ENCODE data around the gene TRAF2. TPM values are rescaled to one million over a fixed set of nuclear protein-coding genes. Genes with fewer than 3 reads are reported as not detected.
A peak's percentile ranks its signal among the peaks of the same experiment; 100 is the strongest.

TRAF2 gene
- total and polyA plus RNA-seq, 2 of the 13 experiments (the other 11 are each of a cell fraction or from before 2014, with no cell fraction given), result 12.4 to 13.6 TPM

GRCh38 chr9:136847088-136847825 is 39.1 kb upstream of the TRAF2 start (continued):
- no peak for TF ChIP-seq ZNF550 (CRISPR knock-in tag; IDR thresholded peaks at IDR 0.05; ENCODE audit: borderline replicate concordance)
- TF ChIP-seq ZNF761 (CRISPR knock-in tag; conservative IDR thresholded peaks at IDR 0.05), result no peak
- TF ChIP-seq TRIM24 (CRISPR knock-in tag; IDR thresholded peaks at IDR 0.05), result no peak
- no peak for TF ChIP-seq ZNF781 (CRISPR knock-in tag; IDR thresholded peaks at IDR 0.05; ENCODE audit: borderline replicate concordance, not compliant biosample characterization)
- no peak for TF ChIP-seq ZNF768 (CRISPR knock-in tag; IDR thresholded peaks at IDR 0.05)
- TF ChIP-seq ZNF232 (CRISPR knock-in tag; IDR thresholded peaks at IDR 0.05; ENCODE audit: borderline replicate concordance), result no peak
- 0 out of 2 replicates have a peak, but pooled peaks have one; percentile 10 for TF ChIP-seq ZNF784 (CRISPR knock-in tag; IDR thresholded peaks at IDR 0.05; ENCODE audit: borderline replicate concordance)
- no peak for TF ChIP-seq E2F1 (CRISPR knock-in tag; IDR thresholded peaks at IDR 0.05)
- no peak for TF ChIP-seq MIER2 (CRISPR knock-in tag; IDR thresholded peaks at IDR 0.05)
- no peak for TF ChIP-seq ZNF570 (CRISPR knock-in tag; IDR thresholded peaks at IDR 0.05; ENCODE audit: borderline replicate concordance)
- TF ChIP-seq EED (CRISPR knock-in tag; IDR thresholded peaks at IDR 0.05), result no peak
- TF ChIP-seq MYC (CRISPR knock-in tag; IDR thresholded peaks at IDR 0.05; ENCODE audit: borderline replicate concordance), result no peak
- no peak for TF ChIP-seq CEBPG (CRISPR knock-in tag; IDR thresholded peaks at IDR 0.05)
- TF ChIP-seq HOXA5 (CRISPR knock-in tag; IDR thresholded peaks at IDR 0.05), result no peak
- TF ChIP-seq ZFX (CRISPR knock-in tag; IDR thresholded peaks at IDR 0.05; ENCODE audit: low read depth), result peak; percentile 65; the same call in 1 of the 2 replicates
- no peak for TF ChIP-seq SRSF9 (IDR thresholded peaks at IDR 0.05; ENCODE audit: borderline replicate concordance, insufficient read depth, low read depth, low read length, poor library complexity, severe bottlenecking)
- TF ChIP-seq SKI (IDR thresholded peaks at IDR 0.05; ENCODE audit: partially characterized antibody), result no peak
- TF ChIP-seq ZBTB38 (CRISPR knock-in tag; IDR thresholded peaks at IDR 0.05), result peak; percentile 79
- no peak for TF ChIP-seq ZNF12 (CRISPR knock-in tag; IDR thresholded peaks at IDR 0.05)
- TF ChIP-seq NFIC (IDR thresholded peaks at IDR 0.05; ENCODE audit: low read length), result no peak
- TF ChIP-seq ZNF407 (CRISPR knock-in tag; IDR thresholded peaks at IDR 0.05; ENCODE audit: not compliant biosample characterization), result no peak
